H1 (cell line): ENCODE results near the gene SCARB1. TPM values are rescaled to one million over a fixed set of nuclear protein-coding genes. Genes with fewer than 3 reads are reported as not detected.

Experiments used
- CTCF ChIA-PET: fragments of 300-600 bp; sonication (Branson Sonifier 250); formaldehyde crosslinking; loops from one replicate; lab custom pipeline; 2021; ENCODE audit not compliant: partially characterized antibody; lab: Charles Lee
- POLR2A ChIA-PET: fragments of 300-600 bp; sonication (Branson Sonifier 250); formaldehyde crosslinking; loops from one replicate; lab custom pipeline; 2021; ENCODE audit warnings: inconsistent platforms; ENCODE audit not compliant: partially characterized antibody; lab: Charles Lee
- DNase-seq, 2 experiments: peaks; one replicate each; pipeline versions ENCODE4 v3.0.0 to v3.0.0-alpha.2; 2010 to 2022; ENCODE audit warnings: low spot score in 2 of 2, low read depth in 1 of 2, mixed read lengths in 1 of 2
- FAIRE-seq: peaks from 2 replicates; lab custom pipeline; 2011; peaks lifted over from hg19 to GRCh38; lab: Jason Lieb, UNC
- H2AFZ ChIP-seq: 2 replicates; pipeline ENCODE4 v1.8.1; 2012; ENCODE audit warnings: low read length, inconsistent platforms
- H2AK5ac ChIP-seq: 2 replicates; pipeline ENCODE4 v1.6.1; 2013; ENCODE audit warnings: low read depth, low read length
- H2BK120ac ChIP-seq: replicated peaks from 2 replicates; pipeline ENCODE3; 2013; ENCODE audit warnings: low read depth, low read length, inconsistent platforms
- H2BK12ac ChIP-seq: 2 replicates; pipeline ENCODE4 v1.6.1; 2013; ENCODE audit warnings: low read depth, low read length
- H2BK15ac ChIP-seq: 2 replicates; pipeline ENCODE4 v1.6.1; 2013; ENCODE audit warnings: low read length
- H2BK20ac ChIP-seq: 2 replicates; pipeline ENCODE4 v1.6.1; 2013; ENCODE audit warnings: low read length
- H2BK5ac ChIP-seq: 2 replicates; pipeline ENCODE4 v1.6.1; 2013; ENCODE audit warnings: low read depth, low read length
- H3K14ac ChIP-seq: 2 replicates; pipeline ENCODE4 v1.6.1; 2013; ENCODE audit warnings: inconsistent platforms; ENCODE audit not compliant: insufficient read length
- H3K18ac ChIP-seq: 2 replicates; pipeline ENCODE4 v1.6.1; 2013; ENCODE audit warnings: low read length; ENCODE audit errors: extremely low read depth
- H3K23ac ChIP-seq: 2 replicates; pipeline ENCODE4 v1.6.1; 2013; ENCODE audit warnings: inconsistent platforms; ENCODE audit not compliant: insufficient read length
- H3K23me2 ChIP-seq: 2 replicates; pipeline ENCODE4 v1.6.1; 2013; ENCODE audit warnings: low read depth, low read length
- H3K27ac ChIP-seq: 2 replicates; pipeline ENCODE4 v1.6.1; 2011; ENCODE audit warnings: low read depth, low read length, inconsistent platforms
- H3K27me3 ChIP-seq, 4 experiments: replicated peaks in 1 of 4; 1 replicate in 1 of 4; 2 replicates in 3 of 4; pipeline versions ENCODE4 v1.6.1 to v1.8.1; 2011 to 2013; ENCODE audit warnings: low read length in 3 of 4, mild to moderate bottlenecking in 3 of 4, inconsistent platforms in 2 of 4, mixed read lengths in 2 of 4, moderate library complexity in 1 of 4; ENCODE audit not compliant: control insufficient read depth in 3 of 4, insufficient read depth in 3 of 4; ENCODE audit errors: extremely low read depth in 1 of 4
- H3K36me3 ChIP-seq, 4 experiments: 2 replicates each; pipeline versions ENCODE4 v1.6.1 to v1.8.1; 2011 to 2013; ENCODE audit warnings: mild to moderate bottlenecking in 4 of 4, low read length in 3 of 4, moderate library complexity in 2 of 4, control low read depth in 1 of 4, inconsistent platforms in 1 of 4; ENCODE audit not compliant: insufficient read depth in 4 of 4, control insufficient read depth in 2 of 4
- H3K4ac ChIP-seq: replicated peaks from 2 replicates; pipeline ENCODE3; 2013; ENCODE audit warnings: low read length, low read depth, mixed read lengths, inconsistent platforms; ENCODE audit not compliant: insufficient read length
- H3K4me1 ChIP-seq, 4 experiments: replicated peaks in 1 of 4; 1 replicate in 1 of 4; 2 replicates in 3 of 4; pipeline versions ENCODE4 v1.6.1 to v1.8.1; 2011 to 2013; ENCODE audit warnings: low read length in 3 of 4, inconsistent platforms in 2 of 4, mixed read lengths in 1 of 4; ENCODE audit not compliant: insufficient read depth in 4 of 4, control insufficient read depth in 3 of 4
- H3K4me2 ChIP-seq, 2 experiments: 2 replicates each; pipeline versions ENCODE4 v1.6.1 to v1.8.1; 2011 to 2013; ENCODE audit warnings: low read depth in 2 of 2, low read length in 2 of 2, control low read depth in 1 of 2, inconsistent platforms in 1 of 2, mild to moderate bottlenecking in 1 of 2; ENCODE audit not compliant: insufficient read depth in 1 of 2
- H3K4me3 ChIP-seq, 4 experiments: fragments of 200-600, 300-600 bp in 1 of 4; sonication (generic), shearing (Covaris generic), sonication (Bioruptor Twin) in 1 of 4; 2 replicates each; pipeline versions ENCODE4 v1.5.1 to v1.8.1; 2011 to 2016; ENCODE audit warnings: low read length in 4 of 4, low read depth in 3 of 4, control low read depth in 2 of 4, inconsistent platforms in 2 of 4, mild to moderate bottlenecking in 2 of 4, mixed read lengths in 1 of 4, moderate library complexity in 1 of 4; ENCODE audit not compliant: insufficient read depth in 2 of 4; ENCODE audit errors: extremely low read depth in 1 of 4
- H3K56ac ChIP-seq: replicated peaks from 2 replicates; pipeline ENCODE3; 2013; ENCODE audit warnings: low read depth, mild to moderate bottlenecking, mixed read lengths, low read length, inconsistent platforms; ENCODE audit not compliant: insufficient read length
- H3K79me1 ChIP-seq: 2 replicates; pipeline ENCODE4 v1.6.1; 2013; ENCODE audit warnings: low read depth, low read length, control low read depth
- H3K79me2 ChIP-seq, 2 experiments: 2 replicates each; pipeline versions ENCODE4 v1.6.1 to v1.8.1; 2012 to 2013; ENCODE audit warnings: low read length in 2 of 2, mild to moderate bottlenecking in 2 of 2, inconsistent platforms in 1 of 2; ENCODE audit not compliant: insufficient read depth in 2 of 2, control insufficient read depth in 1 of 2
- H3K9ac ChIP-seq, 4 experiments: replicated peaks in 1 of 4; 1 replicate in 1 of 4; 2 replicates in 3 of 4; pipeline versions ENCODE4 v1.6.1 to v1.8.1; 2011 to 2013; ENCODE audit warnings: low read depth in 3 of 4, low read length in 3 of 4, control low read depth in 2 of 4, mild to moderate bottlenecking in 2 of 4, moderate library complexity in 2 of 4, inconsistent platforms in 1 of 4; ENCODE audit errors: extremely low read depth in 1 of 4
- H3K9me3 ChIP-seq, 2 experiments: 2 replicates each; pipeline versions ENCODE4 v1.6.1 to v1.8.1; 2012 to 2013; ENCODE audit warnings: mild to moderate bottlenecking in 2 of 2, moderate library complexity in 2 of 2, control low read depth in 1 of 2, inconsistent platforms in 1 of 2, low read depth in 1 of 2, low read length in 1 of 2, mixed read lengths in 1 of 2; ENCODE audit not compliant: insufficient read depth in 2 of 2
- H4K20me1 ChIP-seq, 2 experiments: replicated peaks in 1 of 2; 2 replicates each; pipeline versions ENCODE3 to v1.8.1; 2011 to 2013; ENCODE audit warnings: inconsistent platforms in 2 of 2, low read length in 2 of 2, mild to moderate bottlenecking in 1 of 2; ENCODE audit not compliant: insufficient read depth in 2 of 2, control insufficient read depth in 1 of 2
- H4K5ac ChIP-seq: 2 replicates; pipeline ENCODE4 v1.6.1; 2013; ENCODE audit warnings: low read length, low read depth, mixed read lengths, inconsistent platforms; ENCODE audit not compliant: insufficient read length
- H4K8ac ChIP-seq: 2 replicates; pipeline ENCODE4 v1.8.0; 2013; ENCODE audit warnings: mild to moderate bottlenecking, moderate library complexity, low read length, inconsistent platforms; ENCODE audit not compliant: insufficient read depth; ENCODE audit errors: extremely low read depth
- H4K91ac ChIP-seq: replicated peaks from 2 replicates; pipeline ENCODE3; 2013; ENCODE audit warnings: low read length, mixed read lengths, inconsistent platforms; ENCODE audit not compliant: insufficient read length
- CBX8 ChIP-seq: fragments of 300-800, 300-1000 bp; sonication (generic); IDR thresholded peaks from 2 replicates; pipeline ENCODE4 v1.7.1; 2016; ENCODE audit warnings: low read depth, low read length, borderline replicate concordance
- CTBP2 ChIP-seq: IDR thresholded peaks from 2 replicates; pipeline ENCODE4 v1.7.0; 2011; ENCODE audit warnings: borderline replicate concordance, mild to moderate bottlenecking, moderate library complexity, mixed read lengths, low read length; ENCODE audit not compliant: insufficient read depth, insufficient read length
- GABPA ChIP-seq: IDR thresholded peaks from 2 replicates; pipeline ENCODE4 v1.6.1; 2011; ENCODE audit warnings: mild to moderate bottlenecking, low read length, moderate library complexity, borderline replicate concordance; ENCODE audit not compliant: insufficient read depth
- JUND ChIP-seq: IDR thresholded peaks from 2 replicates; pipeline ENCODE4 v1.6.1; 2011; ENCODE audit warnings: mild to moderate bottlenecking, improper control_type of control experiment, low read length
- KDM4A ChIP-seq: IDR thresholded peaks from one replicate; pipeline ENCODE4 v1.7.1; 2012; ENCODE audit warnings: low read depth, mild to moderate bottlenecking, moderate library complexity, low read length, inconsistent platforms; ENCODE audit not compliant: severe bottlenecking
- MAFK ChIP-seq: IDR thresholded peaks from 2 replicates; pipeline ENCODE4 v1.6.1; 2012; ENCODE audit warnings: low read depth, mild to moderate bottlenecking, improper control_type of control experiment, low read length
- NANOG ChIP-seq: IDR thresholded peaks from 2 replicates; pipeline ENCODE4 v1.6.1; 2011; ENCODE audit warnings: low read length, low read depth, mild to moderate bottlenecking, inconsistent platforms; ENCODE audit not compliant: insufficient read depth, poor library complexity, severe bottlenecking
- RAD21 ChIP-seq, 2 experiments: IDR thresholded peaks in 1 of 2; conservative IDR thresholded peaks in 1 of 2; 2 replicates each; pipeline ENCODE4 v1.6.1; 2011; ENCODE audit warnings: low read depth in 2 of 2, low read length in 2 of 2, improper control_type of control experiment in 1 of 2, inconsistent platforms in 1 of 2, mild to moderate bottlenecking in 1 of 2, moderate library complexity in 1 of 2
- RNF2 ChIP-seq: fragments of 200-900, 300-1000 bp; sonication (generic); IDR thresholded peaks from 2 replicates; pipeline ENCODE4 v1.7.1; 2016; ENCODE audit warnings: borderline replicate concordance, low read depth, mild to moderate bottlenecking, antibody characterized with exemption, low read length; ENCODE audit not compliant: poor library complexity, severe bottlenecking; ENCODE audit errors: missing control alignments
- SP2 ChIP-seq: IDR thresholded peaks from 2 replicates; pipeline ENCODE4 v1.6.1; 2012; ENCODE audit warnings: mild to moderate bottlenecking, low read length, inconsistent platforms
- SRF ChIP-seq: IDR thresholded peaks from 2 replicates; pipeline ENCODE4 v1.6.1; 2011; ENCODE audit warnings: mild to moderate bottlenecking, low read depth, low read length, moderate library complexity
- WGBS, 2 experiments: shearing (Covaris generic) in 1 of 2; methylation state at CpG; one replicate each; pipeline versions ENCODE4 v1.1.6 to v1.1.7; 2013 to 2015; ENCODE audit warnings: low lambda C conversion rate in 2 of 2, mixed read lengths in 2 of 2, inconsistent platforms in 1 of 2, low coverage in 1 of 2, missing lambda C conversion rate in 1 of 2; ENCODE audit not compliant: insufficient replicate concordance in 2 of 2, insufficient coverage in 1 of 2, insufficient read length in 1 of 2; ENCODE audit errors: extremely low coverage in 1 of 2, missing lambda C conversion rate in 1 of 2; 5-methylcytosine and 5-hydroxymethylcytosine counted together
- polyA plus RNA-seq, 7 experiments: library from polyadenylated mRNA; depleted of rRNA in 3 of 7; stranded (reverse) in 5 of 7; unstranded in 2 of 7; fragments of >200 nt in 5 of 7; fragments of 200-250 nt in 2 of 7; gene quantifications; 1 replicate in 5 of 7; 2 replicates in 1 of 7; 4 replicates in 1 of 7; pipeline versions ENCODE4 v1.2.1 to v1.2.3, GENCODE V29; 2011 to 2013; ENCODE audit warnings: missing spikeins in 2 of 7, mixed read lengths in 2 of 7
- total RNA-seq: library from RNA; stranded (reverse); fragmentation: NEBNext Ultra II Directional; extraction: Animal tissue kit (Norgen Biotek cat#: 25700); gene quantifications from 2 replicates; pipeline ENCODE4 v1.2.1, GENCODE V29; 2021
- TF ChIP-seq, protein P1 (sequence below): IDR thresholded peaks from 2 replicates; pipeline ENCODE4 v1.6.1; 2012; ENCODE audit warnings: inconsistent platforms

The SCARB1 gene
- total and polyA plus RNA-seq, 2 of the 8 experiments (the other 6 are each of a cell fraction or from before 2014, with no cell fraction given) = 45.3 to 57.1 TPM

GRCh38 chr12:124756166-124756565 is 107.5 kb downstream of the SCARB1 start:
- Histone ChIP-seq H3K4ac (no peak overlapping the region), H4K20me1 (no peaks in the 10 kb centered on the region), H3K18ac (no peak overlapping the region), H3K27ac (no peak overlapping the region), H3K56ac (no peak overlapping the region), H4K91ac (no peak overlapping the region), H3K9ac (no peak overlapping the region), H2BK5ac (no peak overlapping the region), H3K14ac (no peak overlapping the region), H3K23ac (no peak overlapping the region), H3K27me3 (peaks cover 0 to 2% (median 0%) of the 10 kb centered on the region in 4 experiments; a peak in 2 of 7 replicates), H4K8ac (no peak overlapping the region), H2AFZ (no peak overlapping the region), H3K23me2 (no peaks in the 10 kb centered on the region), H3K9me3 (peaks cover 2 to 5% of the 10 kb centered on the region in 2 experiments; a peak in 2 of 4 replicates), H3K79me1 (no peaks in the 10 kb centered on the region), H4K5ac (no peak overlapping the region), H3K36me3 (no peaks in the 10 kb centered on the region), H3K4me2 (no peak overlapping the region), H3K4me1 (peaks cover 0 to 16% (median 7%) of the 10 kb centered on the region in 4 experiments; a peak in 6 of 7 replicates), H2BK12ac (no peak overlapping the region), H2BK15ac (no peak overlapping the region), H2AK5ac (no peak overlapping the region), H2BK20ac (no peak overlapping the region), H3K79me2 (no peaks in the 10 kb centered on the region), H3K4me3 (no peak overlapping the region), H2BK120ac (no peak overlapping the region)
- CTCF ChIA-PET = interaction anchor here (0.9 to 10.9 kb wide), 7 partner anchors 8 to 287 kb away, joined by 3 to 146 read pairs (median 3); no protein-coding TSS in a partner anchor
- TF ChIP-seq JUND (no peak), KDM4A (no peak), CTBP2 (no peak), SP2 (no peak), GABPA (no peak), RNF2 (no peak), SRF (no peak), MAFK (no peak), NANOG (no peak), RAD21 (IDR thresholded peaks at IDR 0.05 in 1 of 2, conservative IDR thresholded peaks at IDR 0.05 in 1 of 2; ENCODE audit: low read depth in 2 of 2, low read length in 2 of 2) (no peak), CBX8 (no peak)
- TF ChIP-seq, protein P1, sequence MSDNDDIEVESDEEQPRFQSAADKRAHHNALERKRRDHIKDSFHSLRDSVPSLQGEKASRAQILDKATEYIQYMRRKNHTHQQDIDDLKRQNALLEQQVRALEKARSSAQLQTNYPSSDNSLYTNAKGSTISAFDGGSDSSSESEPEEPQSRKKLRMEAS = no peak
- FAIRE-seq (no peak), DNase-seq (no peak)
- WGBS, 2 experiments = 74% methylated on average over 6 of the region's 6 CpGs; no CpG with 5 or more reads in 1 of the 2 experiments
- POLR2A ChIA-PET = interaction anchor here (1.2 to 1.4 kb wide), 3 partner anchors 8 to 22 kb away, joined by 3 to 4 read pairs (median 3); no protein-coding TSS in a partner anchor
